ENCODE measurements around the gene GTF2H2. TPM values are rescaled to one million over a fixed set of nuclear protein-coding genes. Genes with fewer than 3 reads are reported as not detected.
"Not testable (repeated sequence)": the region's sequence is repeated elsewhere in the genome, so short reads cannot be mapped to it uniquely, and the experiment has no call there.

GTF2H2 gene
- total and polyA plus RNA-seq, 9 of the 15 experiments (the other 6 are each of a cell fraction or from before 2014, with no cell fraction given), result 46.9 to 171 (median 91.9) TPM

DNA sequence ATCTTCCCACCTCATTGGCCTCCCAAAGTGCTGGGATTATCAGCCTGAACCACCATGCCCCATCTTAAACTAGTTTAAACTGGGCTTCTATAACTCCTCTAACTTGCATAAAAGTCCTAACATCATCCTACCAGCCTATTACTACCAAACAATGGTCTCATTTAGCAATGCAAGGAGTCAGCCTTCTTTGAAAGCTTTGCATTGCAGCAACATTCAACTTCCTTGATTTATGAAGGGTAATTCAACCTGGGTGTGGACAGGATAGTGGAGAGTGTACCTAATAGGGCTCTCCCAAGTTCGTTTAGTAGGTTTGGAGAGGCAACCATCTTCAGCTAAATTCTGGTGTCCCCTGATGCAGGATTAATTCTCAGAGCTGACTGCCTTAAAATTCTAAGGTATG is 18.7 kb upstream of the GTF2H2 start:
- H3K79me2 ChIP-seq (ENCODE audit: control insufficient read depth, insufficient read depth, low read length); ATAC-seq; in situ Hi-C loops (cut with MboI); DNase-seq (ENCODE audit: extremely low read depth in 1 of 4, low spot score in 3 of 4); H2AFZ ChIP-seq (ENCODE audit: low read depth, low read length); H3K9me3 ChIP-seq (replicated peaks; ENCODE audit: control insufficient read depth, insufficient read depth, low read depth, low read length); H3K4me2 ChIP-seq (ENCODE audit: insufficient read depth, low read length); H3K9ac ChIP-seq (ENCODE audit: insufficient read depth in 1 of 2, low read depth in 2 of 2, low read length in 2 of 2); H3K4me1 ChIP-seq (replicated peaks in 1 of 2; ENCODE audit: control insufficient read depth in 2 of 2, insufficient read depth in 2 of 2, low read length in 2 of 2); H3K4me3 ChIP-seq; H3K27ac ChIP-seq (ENCODE audit: extremely low read depth, low read depth, low read length); POLR2A ChIA-PET; H3K27me3 ChIP-seq (ENCODE audit: control insufficient read depth in 2 of 2, insufficient read depth in 2 of 2, low read length in 2 of 2); CTCF ChIA-PET (ENCODE audit: low intra/inter-chr PET ratio); BruUV-seq (replicated peaks); H3K36me3 ChIP-seq (ENCODE audit: control insufficient read depth, insufficient read depth, low read length); intact Hi-C loops (cut with micrococcal nuclease); H3K9me1 ChIP-seq (ENCODE audit: control insufficient read depth, insufficient read depth, low read length); H4K20me1 ChIP-seq (replicated peaks; ENCODE audit: control insufficient read depth, insufficient read depth, low read length); FAIRE-seq: not testable (repeated sequence)
- WGBS (ENCODE audit: insufficient coverage, low coverage, missing lambda C conversion rate), result no CpG with 5 or more reads among the region's 1 CpG

DNA sequence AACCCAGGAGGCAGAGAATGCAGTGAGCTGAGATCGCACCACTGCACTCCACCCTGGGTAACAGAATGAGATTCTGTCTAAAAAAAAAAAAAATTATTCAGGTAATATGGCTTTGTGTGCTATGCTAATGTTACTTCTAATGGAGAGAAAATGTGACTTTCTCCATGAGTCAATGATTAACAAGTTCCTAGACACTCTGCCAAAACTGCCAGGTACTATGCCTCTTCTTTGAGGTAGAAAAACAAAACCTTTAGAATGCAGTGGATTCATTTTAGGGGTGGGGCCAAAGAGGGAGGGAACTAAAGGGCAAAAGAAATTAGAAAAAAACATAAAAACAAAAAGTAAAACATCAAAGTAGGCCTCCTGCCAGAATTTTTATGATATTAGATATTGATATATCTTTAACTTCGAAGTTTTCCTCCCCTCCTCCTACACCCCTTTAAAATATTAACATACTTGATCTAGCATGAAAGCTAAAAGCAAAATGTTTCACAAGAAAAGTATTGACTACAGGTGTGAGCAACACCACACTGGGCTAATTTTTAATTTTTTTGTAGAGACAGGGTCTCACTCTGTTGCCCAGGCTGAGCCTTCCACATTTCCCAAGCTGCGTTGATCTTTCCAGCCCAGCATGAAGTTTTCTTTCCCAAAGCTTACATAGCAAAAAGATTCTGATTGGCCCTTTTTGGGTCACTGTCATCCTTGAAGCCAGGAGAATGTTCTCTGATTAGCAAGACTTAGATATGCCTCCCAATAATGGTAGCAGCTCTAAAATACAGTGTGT is 17.0 kb upstream of the GTF2H2 start:
- DNase-seq (ENCODE audit: extremely low read depth in 1 of 4, low spot score in 3 of 4); H3K4me1 ChIP-seq (replicated peaks in 1 of 2; ENCODE audit: control insufficient read depth in 2 of 2, insufficient read depth in 2 of 2, low read length in 2 of 2); H3K9me3 ChIP-seq (replicated peaks; ENCODE audit: control insufficient read depth, insufficient read depth, low read depth, low read length); in situ Hi-C loops (cut with MboI); H3K4me3 ChIP-seq; H3K9ac ChIP-seq (ENCODE audit: insufficient read depth in 1 of 2, low read depth in 2 of 2, low read length in 2 of 2); H3K79me2 ChIP-seq (ENCODE audit: control insufficient read depth, insufficient read depth, low read length); H3K27ac ChIP-seq (ENCODE audit: extremely low read depth, low read depth, low read length); H4K20me1 ChIP-seq (replicated peaks; ENCODE audit: control insufficient read depth, insufficient read depth, low read length); H3K36me3 ChIP-seq (ENCODE audit: control insufficient read depth, insufficient read depth, low read length); CTCF ChIA-PET (ENCODE audit: low intra/inter-chr PET ratio); H3K27me3 ChIP-seq (ENCODE audit: control insufficient read depth in 2 of 2, insufficient read depth in 2 of 2, low read length in 2 of 2); H3K4me2 ChIP-seq (ENCODE audit: insufficient read depth, low read length); H3K9me1 ChIP-seq (ENCODE audit: control insufficient read depth, insufficient read depth, low read length); ATAC-seq; BruUV-seq (replicated peaks); intact Hi-C loops (cut with micrococcal nuclease); H2AFZ ChIP-seq (ENCODE audit: low read depth, low read length); POLR2A ChIA-PET: not testable (repeated sequence)
- WGBS (ENCODE audit: insufficient coverage, low coverage, missing lambda C conversion rate), result no CpG with 5 or more reads among the region's 3 CpGs
- FAIRE-seq, result peak; percentile 63

DNA sequence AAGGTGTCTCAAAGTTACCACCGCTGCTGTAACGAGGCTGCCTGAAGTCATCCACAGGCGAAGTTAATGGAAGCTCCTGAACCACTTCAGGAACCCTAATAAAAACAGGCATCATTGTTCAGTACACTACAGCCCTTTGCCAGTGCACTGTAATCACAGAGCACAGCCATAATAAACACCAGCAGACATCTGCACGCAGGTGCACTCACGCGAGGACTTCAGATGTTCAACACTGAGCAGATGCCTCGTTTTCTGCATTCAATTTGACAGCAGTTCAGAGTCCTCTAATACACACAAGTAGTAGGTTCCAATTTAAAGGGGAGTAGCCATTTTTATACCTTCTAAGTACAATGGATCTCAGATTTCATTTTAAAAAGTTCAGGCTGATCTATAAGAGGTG is 15.4 kb upstream of the GTF2H2 start:
- in situ Hi-C loops (cut with MboI); BruUV-seq (replicated peaks); H2AFZ ChIP-seq (ENCODE audit: low read depth, low read length); H3K27me3 ChIP-seq (ENCODE audit: control insufficient read depth in 2 of 2, insufficient read depth in 2 of 2, low read length in 2 of 2); H3K9me1 ChIP-seq (ENCODE audit: control insufficient read depth, insufficient read depth, low read length); ATAC-seq; H3K36me3 ChIP-seq (ENCODE audit: control insufficient read depth, insufficient read depth, low read length); DNase-seq (ENCODE audit: extremely low read depth in 1 of 4, low spot score in 3 of 4); H3K4me3 ChIP-seq; H3K79me2 ChIP-seq (ENCODE audit: control insufficient read depth, insufficient read depth, low read length); H3K9ac ChIP-seq (ENCODE audit: insufficient read depth in 1 of 2, low read depth in 2 of 2, low read length in 2 of 2); H3K4me1 ChIP-seq (replicated peaks in 1 of 2; ENCODE audit: control insufficient read depth in 2 of 2, insufficient read depth in 2 of 2, low read length in 2 of 2); intact Hi-C loops (cut with micrococcal nuclease); H3K27ac ChIP-seq (ENCODE audit: extremely low read depth, low read depth, low read length); H4K20me1 ChIP-seq (replicated peaks; ENCODE audit: control insufficient read depth, insufficient read depth, low read length); H3K9me3 ChIP-seq (replicated peaks; ENCODE audit: control insufficient read depth, insufficient read depth, low read depth, low read length); H3K4me2 ChIP-seq (ENCODE audit: insufficient read depth, low read length); CTCF ChIA-PET (ENCODE audit: low intra/inter-chr PET ratio); POLR2A ChIA-PET: not testable (repeated sequence)
- FAIRE-seq, result peak; percentile 15
- WGBS (ENCODE audit: insufficient coverage, low coverage, missing lambda C conversion rate), result no CpG with 5 or more reads among the region's 7 CpGs

DNA sequence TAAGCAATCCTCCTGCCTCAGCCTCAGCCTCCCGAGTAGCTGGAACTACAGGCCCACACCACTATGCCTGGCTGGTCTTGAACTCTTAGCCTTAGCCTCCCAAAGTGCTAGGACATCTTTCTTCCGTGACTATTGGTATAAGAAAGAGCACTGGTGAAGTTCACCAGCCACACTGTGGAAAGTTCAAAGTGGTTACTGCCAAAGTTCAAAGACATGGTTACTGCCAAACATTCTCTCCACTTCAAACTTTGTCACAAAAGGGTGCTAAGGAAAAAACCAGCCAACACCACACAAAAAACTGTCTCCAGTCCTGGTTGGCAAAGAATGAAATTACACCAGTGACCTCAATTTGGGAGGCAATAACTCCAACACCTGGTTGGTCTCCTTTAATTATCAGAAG is 14.9 kb upstream of the GTF2H2 start:
- DNase-seq (ENCODE audit: extremely low read depth in 1 of 4, low spot score in 3 of 4); H4K20me1 ChIP-seq (replicated peaks; ENCODE audit: control insufficient read depth, insufficient read depth, low read length); H3K4me3 ChIP-seq; H3K27ac ChIP-seq (ENCODE audit: extremely low read depth, low read depth, low read length); H3K9me3 ChIP-seq (replicated peaks; ENCODE audit: control insufficient read depth, insufficient read depth, low read depth, low read length); POLR2A ChIA-PET; H3K4me1 ChIP-seq (replicated peaks in 1 of 2; ENCODE audit: control insufficient read depth in 2 of 2, insufficient read depth in 2 of 2, low read length in 2 of 2); H3K36me3 ChIP-seq (ENCODE audit: control insufficient read depth, insufficient read depth, low read length); H3K27me3 ChIP-seq (ENCODE audit: control insufficient read depth in 2 of 2, insufficient read depth in 2 of 2, low read length in 2 of 2); BruUV-seq (replicated peaks); CTCF ChIA-PET (ENCODE audit: low intra/inter-chr PET ratio); H3K9me1 ChIP-seq (ENCODE audit: control insufficient read depth, insufficient read depth, low read length); H3K9ac ChIP-seq (ENCODE audit: insufficient read depth in 1 of 2, low read depth in 2 of 2, low read length in 2 of 2); intact Hi-C loops (cut with micrococcal nuclease); H3K4me2 ChIP-seq (ENCODE audit: insufficient read depth, low read length); H3K79me2 ChIP-seq (ENCODE audit: control insufficient read depth, insufficient read depth, low read length); H2AFZ ChIP-seq (ENCODE audit: low read depth, low read length); in situ Hi-C loops (cut with MboI); ATAC-seq: not testable (repeated sequence)
- peak; percentile 75 for FAIRE-seq
- no CpG with 5 or more reads among the region's 2 CpGs for WGBS (ENCODE audit: insufficient coverage, low coverage, missing lambda C conversion rate)
